Upper lobe of left lung (tissue), 4 donors: ENCODE measurements around the gene KCNIP4.

Experiments
- EP300 ChIP-seq, 4 donors: sonication (generic); formaldehyde crosslinking; IDR thresholded peaks; one replicate each; pipeline ENCODE4 v1.5.1; 2017; ENCODE audit warnings: antibody characterized with exemption in 4 of 4, control low read depth in 2 of 4
- POLR2A ChIP-seq, 4 donors: fragments of 450-650 bp; IDR thresholded peaks; one replicate each; pipeline ENCODE4 v1.5.1; 2016 to 2017; ENCODE audit warnings: antibody characterized with exemption in 4 of 4, mild to moderate bottlenecking in 2 of 4
- TF ChIP-seq, protein P1 (sequence below), 6 experiments: fragments of 450-650 bp in 4 of 6; fragments of 200-600 bp in 2 of 6; sonication (generic) in 2 of 6; IDR thresholded peaks; one replicate each; pipeline ENCODE4 v1.5.1; 2016 to 2019; ENCODE audit warnings: antibody characterized with exemption in 6 of 6

DNA sequence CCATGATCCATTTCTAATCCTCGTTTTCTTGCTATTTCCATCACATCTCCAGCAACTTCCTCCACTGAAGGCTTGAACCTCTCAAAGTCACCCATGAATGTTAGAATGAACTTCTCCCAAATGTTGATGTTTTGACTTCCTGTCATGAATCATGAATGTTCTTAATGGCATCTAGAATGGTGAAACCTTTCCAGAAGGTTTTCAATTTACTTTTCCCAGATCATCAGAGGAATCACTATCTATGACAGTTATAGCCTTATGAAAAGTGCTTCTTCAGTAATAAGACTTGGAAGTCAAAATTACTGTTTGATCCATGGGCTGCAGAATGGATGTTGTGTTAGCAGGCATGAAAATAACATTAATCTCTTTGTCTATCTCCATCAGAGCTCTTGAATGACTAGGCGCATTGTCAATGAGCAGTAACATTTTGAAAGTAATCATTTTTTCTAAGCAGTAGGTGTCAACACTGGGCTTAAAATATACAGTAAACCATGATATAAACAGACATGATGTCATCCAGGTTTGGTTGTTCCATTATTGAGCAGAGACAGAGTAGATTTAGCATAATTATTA, 268.2 kb downstream of the KCNIP4 start:
- TF ChIP-seq, protein P1, sequence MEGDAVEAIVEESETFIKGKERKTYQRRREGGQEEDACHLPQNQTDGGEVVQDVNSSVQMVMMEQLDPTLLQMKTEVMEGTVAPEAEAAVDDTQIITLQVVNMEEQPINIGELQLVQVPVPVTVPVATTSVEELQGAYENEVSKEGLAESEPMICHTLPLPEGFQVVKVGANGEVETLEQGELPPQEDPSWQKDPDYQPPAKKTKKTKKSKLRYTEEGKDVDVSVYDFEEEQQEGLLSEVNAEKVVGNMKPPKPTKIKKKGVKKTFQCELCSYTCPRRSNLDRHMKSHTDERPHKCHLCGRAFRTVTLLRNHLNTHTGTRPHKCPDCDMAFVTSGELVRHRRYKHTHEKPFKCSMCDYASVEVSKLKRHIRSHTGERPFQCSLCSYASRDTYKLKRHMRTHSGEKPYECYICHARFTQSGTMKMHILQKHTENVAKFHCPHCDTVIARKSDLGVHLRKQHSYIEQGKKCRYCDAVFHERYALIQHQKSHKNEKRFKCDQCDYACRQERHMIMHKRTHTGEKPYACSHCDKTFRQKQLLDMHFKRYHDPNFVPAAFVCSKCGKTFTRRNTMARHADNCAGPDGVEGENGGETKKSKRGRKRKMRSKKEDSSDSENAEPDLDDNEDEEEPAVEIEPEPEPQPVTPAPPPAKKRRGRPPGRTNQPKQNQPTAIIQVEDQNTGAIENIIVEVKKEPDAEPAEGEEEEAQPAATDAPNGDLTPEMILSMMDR (IDR thresholded peaks at IDR 0.05) = no peak
- TF ChIP-seq POLR2A (IDR thresholded peaks at IDR 0.05) (no peak), EP300 (IDR thresholded peaks at IDR 0.05) (no peak)
